Transverse colon (tissue), 4 donors: ENCODE data around the gene SMAD6. TPM values are rescaled to one million over a fixed set of nuclear protein-coding genes. Genes with fewer than 3 reads are reported as not detected.
A peak's percentile ranks its signal among the peaks of the same experiment; 100 is the strongest.

Source experiments
- DNase-seq: peaks from one replicate; pipeline ENCODE4 v3.0.0-alpha.2; 2019
- H3K27ac ChIP-seq, 4 donors: fragments of 200-600 bp; sonication (generic); 2 replicates each; pipeline ENCODE4 v1.5.1; 2016 to 2018; ENCODE audit warnings: inconsistent platforms in 4 of 4
- H3K27me3 ChIP-seq: fragments of 200-600 bp; sonication (generic); 2 replicates; pipeline ENCODE4 v1.5.1; 2017; ENCODE audit warnings: inconsistent platforms
- H3K36me3 ChIP-seq, 4 donors: fragments of 200-600 bp; sonication (generic); 2 replicates each; pipeline ENCODE4 v1.5.1; 2017 to 2019; ENCODE audit warnings: inconsistent platforms in 4 of 4
- H3K4me1 ChIP-seq, 4 donors: fragments of 200-600 bp; sonication (generic); 2 replicates each; pipeline ENCODE4 v1.5.1; 2017 to 2020; ENCODE audit warnings: inconsistent platforms in 4 of 4
- H3K4me3 ChIP-seq, 4 donors: fragments of 200-600 bp; sonication (generic); 1 replicate in 1 of 4; 2 replicates in 3 of 4; pipeline versions ENCODE4 v1.5.1 to v1.6.1; 2017 to 2019; ENCODE audit warnings: inconsistent platforms in 4 of 4
- H3K9me3 ChIP-seq, 2 donors: fragments of 200-600 bp; sonication (generic); 2 replicates each; pipeline ENCODE4 v1.5.1; 2017 to 2019; ENCODE audit warnings: inconsistent platforms in 2 of 2
- CTCF ChIP-seq, 5 experiments: fragments of 200-600 bp in 3 of 5; fragments of 450-650 bp in 2 of 5; sonication (generic) in 3 of 5; IDR thresholded peaks; 1 replicate in 2 of 5; 2 replicates in 3 of 5; pipeline ENCODE4 v1.5.1; 2016 to 2017; ENCODE audit warnings: antibody characterized with exemption in 5 of 5, inconsistent platforms in 3 of 5, mild to moderate bottlenecking in 2 of 5, moderate library complexity in 1 of 5
- EP300 ChIP-seq: sonication (generic); formaldehyde crosslinking; IDR thresholded peaks from one replicate; pipeline ENCODE4 v1.6.1; 2017; ENCODE audit warnings: antibody characterized with exemption, low read depth
- POLR2A ChIP-seq: fragments of 450-650 bp; IDR thresholded peaks from one replicate; pipeline ENCODE4 v1.6.1; 2016; ENCODE audit warnings: antibody characterized with exemption, mild to moderate bottlenecking, moderate library complexity
- POLR2AphosphoS5 ChIP-seq, 3 donors: sonication (generic); formaldehyde crosslinking; IDR thresholded peaks; one replicate each; pipeline ENCODE4 v1.6.1; 2016; ENCODE audit warnings: antibody characterized with exemption in 3 of 3
- WGBS, 2 donors: methylation state at CpG; one replicate each; pipeline ENCODE4 v1.1.5; 2018; ENCODE audit warnings: low coverage in 1 of 2; 5-methylcytosine and 5-hydroxymethylcytosine counted together
- in situ Hi-C, 4 donors: fragments of 200-750 bp; cut with MboI; loops; one replicate each; pipeline versions ENCODE4 v1.15.0 to v1.15.1; 2017; ENCODE audit warnings: low sequenced_read_pairs in 3 of 4, low pct_ligation_motif_present in 1 of 4, low pct_unique_long_range_greater_than_20kb in 1 of 4
- intact Hi-C: fragments of 100-400 bp; cut with DNase I; formaldehyde crosslinking; loops from one replicate; pipeline ENCODE4 v1.15.1; 2023; ENCODE audit warnings: low total_unique reads
- total RNA-seq, 4 donors: library from RNA; depleted of rRNA; stranded (reverse); fragments of >200 nt; gene quantifications; one replicate each; pipeline ENCODE4 v1.1.0, GENCODE V29; 2016

SMAD6 gene
- total RNA-seq, 4 donors from 2014 or later: 6.7 to 214 (median 9.3) TPM

GRCh38 chr15:66703540-66703941 lies 1.5 kb downstream of the SMAD6 start:
- DNase-seq: peak; percentile 46

GRCh38 chr15:66704019-66704802 lies 2.2 kb downstream of the SMAD6 start:
- H3K27ac ChIP-seq: peak overlapping the region; percentile 84 to 92 (median 91)
- no peaks in the 10 kb centered on the region for H3K36me3 ChIP-seq
- no peak for TF ChIP-seq CTCF (IDR thresholded peaks at IDR 0.05)
- TF ChIP-seq POLR2AphosphoS5 (IDR thresholded peaks at IDR 0.05): no peak
- no peak for TF ChIP-seq POLR2A
- no peak for TF ChIP-seq EP300
- DNase-seq: peak; percentile 13
- 0 to 8% methylated on average over 1 to 26 of the region's 30 CpGs for WGBS, 2 donors
- peak overlapping the region; percentile 59 to 78 (median 73) for H3K4me3 ChIP-seq
- intact Hi-C loops (loop anchor here (5.0 kb wide), 3 partner anchors 68 to 148 kb away; no protein-coding TSS in a partner anchor), in situ Hi-C loops (no loop called here)
- H3K27me3 ChIP-seq: no peaks in the 10 kb centered on the region
- no peaks in the 10 kb centered on the region for H3K9me3 ChIP-seq
- peaks cover 9 to 58% (median 51%) of the 10 kb centered on the region in 4 donors for H3K4me1 ChIP-seq

More at GRCh38 chr15:66703540-66703941, 1.5 kb downstream of the SMAD6 start:
- TF ChIP-seq CTCF (IDR thresholded peaks at IDR 0.05) (no peak), POLR2A (no peak), POLR2AphosphoS5 (IDR thresholded peaks at IDR 0.05) (no peak), EP300 (no peak)
- in situ Hi-C loops (no loop called here), intact Hi-C loops (loop anchor here (5.0 kb wide), 3 partner anchors 69 to 149 kb away; no protein-coding TSS in a partner anchor)
- Histone ChIP-seq H3K27ac (peak overlapping the region; percentile 84 to 92 (median 91)), H3K4me3 (peak overlapping the region; percentile 59 to 78 (median 73)), H3K9me3 (no peaks in the 10 kb centered on the region), H3K27me3 (no peaks in the 10 kb centered on the region), H3K36me3 (no peaks in the 10 kb centered on the region), H3K4me1 (peaks cover 9 to 58% (median 51%) of the 10 kb centered on the region in 4 donors)
- WGBS, 2 donors: 0% methylated on average over 3 of the region's 59 CpGs; no CpG with 5 or more reads in 1 of the 2 donors

GRCh38 chr15:66704803-66705153 lies 2.7 kb downstream of the SMAD6 start:
- H3K27me3 ChIP-seq: no peaks in the 10 kb centered on the region
- intact Hi-C loops: loop anchor here (5.0 kb wide), 3 partner anchors 68 to 148 kb away; no protein-coding TSS in a partner anchor
- peak; percentile 60 for DNase-seq
- H3K4me3 ChIP-seq: peak overlapping the region in 2 of 4 donors; percentile 71 to 78
- in situ Hi-C loops: no loop called here
- 41% methylated on average over 1 of the region's 1 CpG; no CpG with 5 or more reads in 1 of the 2 donors for WGBS, 2 donors
- H3K4me1 ChIP-seq: peaks cover 9 to 58% (median 51%) of the 10 kb centered on the region in 4 donors
- no peaks in the 10 kb centered on the region for H3K36me3 ChIP-seq
- peak overlapping the region; percentile 84 to 92 (median 91) for H3K27ac ChIP-seq
- TF ChIP-seq POLR2A: peak; percentile 30
- no peak for TF ChIP-seq CTCF (IDR thresholded peaks at IDR 0.05)
- no peak for TF ChIP-seq POLR2AphosphoS5 (IDR thresholded peaks at IDR 0.05)
- TF ChIP-seq EP300: no peak
- no peaks in the 10 kb centered on the region for H3K9me3 ChIP-seq

GRCh38 chr15:66705277-66706146 lies 3.5 kb downstream of the SMAD6 start:
- in situ Hi-C loops: no loop called here

More at GRCh38 chr15:66705277-66706146, 3.5 kb downstream of the SMAD6 start:
- Histone ChIP-seq H3K36me3 (no peaks in the 10 kb centered on the region), H3K4me3 (peak overlapping the region in 2 of 4 donors; percentile 71 to 78), H3K27ac (peak overlapping the region; percentile 84 to 92 (median 91)), H3K4me1 (peaks cover 9 to 58% (median 48%) of the 10 kb centered on the region in 4 donors), H3K9me3 (no peaks in the 10 kb centered on the region), H3K27me3 (no peaks in the 10 kb centered on the region)
- WGBS, 2 donors: 60 to 79% methylated on average over 1 to 6 of the region's 6 CpGs
- no peak for DNase-seq
- intact Hi-C loops: no loop called here
- TF ChIP-seq CTCF (IDR thresholded peaks at IDR 0.05): no peak
- TF ChIP-seq POLR2AphosphoS5 (IDR thresholded peaks at IDR 0.05): no peak
- no peak for TF ChIP-seq POLR2A
- no peak for TF ChIP-seq EP300
